Activated naive CD8-positive, alpha-beta T cell treated with anti-CD3 and anti-CD28 coated beads, Interleukin-2, amount 10 ng/mL, durations not matched to agents 7 days and 5 days (primary cell): ENCODE measurements around the gene DCAF11. TPM values are rescaled to one million over a fixed set of nuclear protein-coding genes. Genes with fewer than 3 reads are reported as not detected.

ENCODE experiments used
- ATAC-seq: fragments of 150-1000 bp; cut with Tn5 transposase; one replicate; pipeline ENCODE4 v1.10.0; 2021; ENCODE audit warnings: low read depth, moderate library complexity
- POLR2A ChIA-PET: fragments of 350-600 bp; sonication (Branson Sonifier 250); formaldehyde crosslinking; loops from one replicate; lab custom pipeline; 2021; ENCODE audit warnings: antibody characterized with exemption; lab: Charles Lee
- DNase-seq: peaks from one replicate; pipeline ENCODE4 v3.0.0; 2021
- H3K27ac Mint-ChIP-seq: one replicate; pipeline ENCODE4 v1.8.0; 2022; ENCODE audit warnings: mild to moderate bottlenecking, mixed read lengths
- H3K27me3 Mint-ChIP-seq: one replicate; pipeline ENCODE4 v1.8.0; 2022; ENCODE audit warnings: mild to moderate bottlenecking, moderate library complexity, mixed read lengths
- H3K36me3 Mint-ChIP-seq: one replicate; pipeline ENCODE4 v1.8.0; 2021; ENCODE audit warnings: mild to moderate bottlenecking, mixed read lengths
- H3K4me1 Mint-ChIP-seq: one replicate; pipeline ENCODE4 v1.8.0; 2021; ENCODE audit warnings: mixed read lengths
- H3K4me3 Mint-ChIP-seq: one replicate; pipeline ENCODE4 v1.8.0; 2022; ENCODE audit warnings: mild to moderate bottlenecking, moderate library complexity, mixed read lengths
- H3K9me3 Mint-ChIP-seq: one replicate; pipeline ENCODE4 v1.8.0; 2021; ENCODE audit warnings: mixed read lengths
- total RNA-seq, 2 experiments: library from RNA; stranded (reverse); gene quantifications; one replicate each; pipeline ENCODE4 v1.2.3, GENCODE V29; 2021

Gene DCAF11
- total RNA-seq, 2 experiments from 2014 or later = 100 to 105 TPM

- H3K27ac Mint-ChIP-seq = peak within 1 kb of the TSS; percentile 97
- POLR2A ChIA-PET = interaction anchor here (0.6 to 7.5 kb wide), 25 partner anchors 8 to 336 kb away, joined by 3 to 116 read pairs (median 4); partner anchors contain the start of genes CARMIL3, CBLN3, DCAF11 and EMC9
- peak; percentile 77 for ATAC-seq
Measured at GRCh38 chr14:24093901-24094840, 20.4 kb upstream of the DCAF11 start, which contains the start of gene PCK2. Gene PCK2, plus strand, starts transcription at chr14:24094311. Its CDS starts 95 bp downstream, at chr14:24094406.

GRCh38 chr14:24094841-24095270 is 19.7 kb upstream of the DCAF11 start:
- H3K27ac Mint-ChIP-seq = peak overlapping the region; percentile 97
- peaks cover 29% of the 10 kb centered on the region for H3K4me1 Mint-ChIP-seq
- H3K4me3 Mint-ChIP-seq = peak overlapping the region; percentile 95
- ATAC-seq = no peak
- H3K9me3 Mint-ChIP-seq = no peaks in the 10 kb centered on the region
- H3K27me3 Mint-ChIP-seq = no peaks in the 10 kb centered on the region
- H3K36me3 Mint-ChIP-seq = peaks cover 24% of the 10 kb centered on the region
- POLR2A ChIA-PET = interaction anchor here (0.6 to 7.5 kb wide), 21 partner anchors 9 to 335 kb away, joined by 3 to 116 read pairs (median 4); partner anchors contain the start of genes CARMIL3, CBLN3, DCAF11 and IPO4
- no peak for DNase-seq

More at GRCh38 chr14:24093901-24094840, 20.4 kb upstream of the DCAF11 start, which contains the start of gene PCK2:
- Mint-ChIP-seq H3K4me3 (peak within 1 kb of the TSS; percentile 95), H3K36me3 (peaks cover 20% of the 10 kb centered on the region), H3K27me3 (no peaks in the 10 kb centered on the region), H3K9me3 (no peaks in the 10 kb centered on the region), H3K4me1 (peaks cover 29% of the 10 kb centered on the region)
- peak; percentile 83 for DNase-seq

GRCh38 chr14:24095271-24096068 is 19.1 kb upstream of the DCAF11 start:
- Mint-ChIP-seq H3K36me3 (peaks cover 28% of the 10 kb centered on the region), H3K4me3 (peak overlapping the region; percentile 95), H3K9me3 (no peaks in the 10 kb centered on the region), H3K27me3 (no peaks in the 10 kb centered on the region), H3K27ac (peak overlapping the region; percentile 97), H3K4me1 (peaks cover 29% of the 10 kb centered on the region)
- DNase-seq = peak; percentile 60
- POLR2A ChIA-PET = interaction anchor here (0.6 to 7.5 kb wide), 20 partner anchors 8 to 334 kb away, joined by 3 to 116 read pairs (median 4); partner anchors contain the start of genes CARMIL3, CBLN3, DCAF11 and IPO4
- peak; percentile 32 for ATAC-seq

- DNase-seq (no peak), ATAC-seq (no peak)
- Mint-ChIP-seq H3K27ac (peak overlapping the region; percentile 70), H3K27me3 (no peaks in the 10 kb centered on the region), H3K4me1 (peaks cover 26% of the 10 kb centered on the region), H3K9me3 (no peaks in the 10 kb centered on the region), H3K4me3 (peak overlapping the region; percentile 44), H3K36me3 (peaks cover 31% of the 10 kb centered on the region)
- POLR2A ChIA-PET = interaction anchor here (0.7 to 7.5 kb wide), 7 partner anchors 11 to 230 kb away, joined by 3 to 116 read pairs (median 37); partner anchors contain the start of genes DCAF11, NRL, PSME2 and RNF31
Measured at GRCh38 chr14:24096545-24097181, 17.9 kb upstream of the DCAF11 start.

- H3K27ac Mint-ChIP-seq = no peak overlapping the region
- no peak overlapping the region for H3K4me3 Mint-ChIP-seq
- POLR2A ChIA-PET = interaction anchor here (0.8 to 2.3 kb wide), 2 partner anchors 16 to 17 kb away, joined by 3 to 8 read pairs; partner anchors contain the start of genes DCAF11 and NRL
- peaks cover 41% of the 10 kb centered on the region for H3K36me3 Mint-ChIP-seq
- H3K27me3 Mint-ChIP-seq = no peaks in the 10 kb centered on the region
- H3K9me3 Mint-ChIP-seq = no peaks in the 10 kb centered on the region
- ATAC-seq = no peak
- H3K4me1 Mint-ChIP-seq = peaks cover 17% of the 10 kb centered on the region
- no peak for DNase-seq
Measured at GRCh38 chr14:24098229-24098926, 16.2 kb upstream of the DCAF11 start.

- ATAC-seq = no peak
- Mint-ChIP-seq H3K9me3 (no peaks in the 10 kb centered on the region), H3K4me1 (peaks cover 13% of the 10 kb centered on the region), H3K27me3 (no peaks in the 10 kb centered on the region), H3K27ac (no peak overlapping the region), H3K36me3 (peaks cover 49% of the 10 kb centered on the region), H3K4me3 (no peak overlapping the region)
- POLR2A ChIA-PET = interaction anchor here (2.3 kb wide), 1 partner anchor 15 kb away, joined by 8 read pairs; the partner anchor contains the start of genes DCAF11 and NRL
- DNase-seq = no peak
Measured at GRCh38 chr14:24098927-24099813, 15.4 kb upstream of the DCAF11 start.

GRCh38 chr14:24100197-24100981 is 14.2 kb upstream of the DCAF11 start:
- POLR2A ChIA-PET = interaction anchor here (1.1 kb wide), 1 partner anchor 48 kb away, joined by 3 read pairs; the partner anchor contains the start of gene CARMIL3
- no peak overlapping the region for H3K4me3 Mint-ChIP-seq
- peak overlapping the region; percentile 44 for H3K27ac Mint-ChIP-seq
- no peak for ATAC-seq
- H3K36me3 Mint-ChIP-seq = peaks cover 53% of the 10 kb centered on the region
- H3K4me1 Mint-ChIP-seq = peaks cover 11% of the 10 kb centered on the region
- H3K9me3 Mint-ChIP-seq = no peaks in the 10 kb centered on the region
- no peak for DNase-seq
- H3K27me3 Mint-ChIP-seq = no peaks in the 10 kb centered on the region

GRCh38 chr14:24100982-24101494 is 13.5 kb upstream of the DCAF11 start:
- H3K4me3 Mint-ChIP-seq = no peak overlapping the region
- no peak for ATAC-seq
- H3K27ac Mint-ChIP-seq = peak overlapping the region; percentile 44
- no peaks in the 10 kb centered on the region for H3K27me3 Mint-ChIP-seq
- peaks cover 10% of the 10 kb centered on the region for H3K4me1 Mint-ChIP-seq
- peaks cover 49% of the 10 kb centered on the region for H3K36me3 Mint-ChIP-seq
- POLR2A ChIA-PET = interaction anchor here (1.1 kb wide), 1 partner anchor 49 kb away, joined by 3 read pairs; the partner anchor contains the start of gene CARMIL3
- H3K9me3 Mint-ChIP-seq = no peaks in the 10 kb centered on the region
- no peak for DNase-seq

GRCh38 chr14:24102357-24103048 is 12.1 kb upstream of the DCAF11 start:
- Mint-ChIP-seq H3K36me3 (peaks cover 41% of the 10 kb centered on the region), H3K4me1 (peaks cover 13% of the 10 kb centered on the region), H3K27ac (peak overlapping the region; percentile 46), H3K4me3 (no peak overlapping the region), H3K9me3 (no peaks in the 10 kb centered on the region), H3K27me3 (no peaks in the 10 kb centered on the region)
- ATAC-seq (no peak), DNase-seq (no peak)
- POLR2A ChIA-PET = interaction anchor here (1.0 to 1.7 kb wide), 2 partner anchors 9 to 33 kb away, joined by 4 to 7 read pairs; no protein-coding TSS in a partner anchor

GRCh38 chr14:24103451-24103850 is 11.1 kb upstream of the DCAF11 start:
- Mint-ChIP-seq H3K4me3 (no peak overlapping the region), H3K9me3 (no peaks in the 10 kb centered on the region), H3K27ac (no peak overlapping the region), H3K4me1 (peaks cover 18% of the 10 kb centered on the region), H3K27me3 (no peaks in the 10 kb centered on the region), H3K36me3 (peaks cover 41% of the 10 kb centered on the region)
- POLR2A ChIA-PET = interaction anchor here (0.9 to 1.7 kb wide), 3 partner anchors 8 to 11 kb away, joined by 3 to 7 read pairs (median 6); no protein-coding TSS in a partner anchor
- ATAC-seq (no peak), DNase-seq (no peak)
